Prostate gland (tissue), 2 donors: ENCODE measurements around the gene DECR2. TPM values are rescaled to one million over a fixed set of nuclear protein-coding genes. Genes with fewer than 3 reads are reported as not detected.
"Not testable (repeated sequence)": the region's sequence is repeated elsewhere in the genome, so short reads cannot be mapped to it uniquely, and the experiment has no call there.

Experiments used
- DNase-seq: peaks from one replicate; pipeline ENCODE4 v3.0.0-alpha.2; 2019; ENCODE audit warnings: low spot score
- H3K27ac ChIP-seq, 2 donors: fragments of 200-600 bp; sonication (generic); 2 replicates each; pipeline ENCODE4 v1.5.1; 2017 to 2019
- H3K27me3 ChIP-seq: fragments of 200-600 bp; sonication (generic); replicated peaks from 2 replicates; pipeline ENCODE4 v1.5.1; 2019; ENCODE audit not compliant: insufficient read depth
- H3K36me3 ChIP-seq, 2 donors: fragments of 200-600 bp; sonication (generic); 1 replicate in 1 of 2; 2 replicates in 1 of 2; pipeline versions ENCODE4 v1.5.1 to v1.8.1; 2017 to 2019
- H3K4me1 ChIP-seq: fragments of 200-600 bp; sonication (generic); replicated peaks from 2 replicates; pipeline ENCODE4 v1.5.1; 2019
- H3K4me3 ChIP-seq, 2 donors: fragments of 200-600 bp; sonication (generic); 2 replicates each; pipeline ENCODE4 v1.5.1; 2017 to 2019
- H3K9me3 ChIP-seq: fragments of 200-600 bp; sonication (generic); 2 replicates; pipeline ENCODE4 v1.5.1; 2017
- CTCF ChIP-seq, 4 experiments: fragments of 200-600 bp in 2 of 4; fragments of 450-650 bp in 2 of 4; sonication (generic) in 2 of 4; IDR thresholded peaks; 1 replicate in 3 of 4; 2 replicates in 1 of 4; pipeline ENCODE4 v1.5.1; 2016 to 2019; ENCODE audit warnings: antibody characterized with exemption in 4 of 4, mild to moderate bottlenecking in 2 of 4, moderate library complexity in 2 of 4
- POLR2A ChIP-seq: fragments of 450-650 bp; IDR thresholded peaks from one replicate; pipeline ENCODE4 v1.6.1; 2016; ENCODE audit warnings: antibody characterized with exemption, mild to moderate bottlenecking
- POLR2AphosphoS5 ChIP-seq: sonication (generic); formaldehyde crosslinking; IDR thresholded peaks from one replicate; pipeline ENCODE4 v1.6.1; 2017; ENCODE audit warnings: antibody characterized with exemption
- WGBS: methylation state at CpG from one replicate; pipeline ENCODE4 v1.1.5; 2018; 5-methylcytosine and 5-hydroxymethylcytosine counted together
- intact Hi-C: fragments of 100-400 bp; cut with DNase I; formaldehyde crosslinking; loops from one replicate; pipeline ENCODE4 v1.14.2; 2022
- total RNA-seq, 2 donors: library from RNA; depleted of rRNA; stranded (reverse); fragments of >200 nt; gene quantifications; one replicate each; pipeline ENCODE4 v1.1.0, GENCODE V29; 2016

The DECR2 gene
- total RNA-seq, 2 donors from 2014 or later: 23.7 to 38.5 TPM

DNA sequence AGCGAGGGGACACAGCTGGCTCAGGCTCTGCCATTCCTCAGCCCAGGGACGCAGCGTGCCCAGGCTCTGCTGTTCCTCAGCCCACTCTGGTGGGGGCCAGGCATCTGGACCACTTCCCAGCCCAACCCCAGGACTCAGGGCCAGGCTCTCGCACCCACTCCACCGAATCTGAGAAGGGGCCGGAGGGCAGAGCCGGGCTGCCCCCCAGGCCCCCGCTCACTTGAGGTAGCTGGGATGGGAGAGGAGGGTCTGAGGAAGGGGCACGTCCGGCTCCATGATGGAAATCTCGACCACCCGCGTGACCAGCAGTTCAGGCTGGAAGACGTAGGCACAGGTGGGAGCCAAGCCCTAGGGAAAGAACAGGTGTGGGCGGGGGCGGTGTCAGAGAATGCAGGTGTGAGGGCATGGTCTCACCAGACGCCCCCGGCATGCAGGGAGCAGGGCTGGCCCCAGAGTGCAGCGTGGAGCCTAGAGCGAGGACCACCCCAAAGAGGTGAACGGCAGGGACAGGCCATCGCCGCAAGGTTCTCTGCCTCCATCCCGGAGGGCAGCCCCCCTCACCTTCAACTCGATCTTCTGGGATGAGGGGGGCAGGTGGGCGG is 24.8 kb upstream of the DECR2 start:
- no peaks in the 10 kb centered on the region for H3K27me3 ChIP-seq
- 92% methylated on average over 24 of the region's 26 CpGs for WGBS

DNA sequence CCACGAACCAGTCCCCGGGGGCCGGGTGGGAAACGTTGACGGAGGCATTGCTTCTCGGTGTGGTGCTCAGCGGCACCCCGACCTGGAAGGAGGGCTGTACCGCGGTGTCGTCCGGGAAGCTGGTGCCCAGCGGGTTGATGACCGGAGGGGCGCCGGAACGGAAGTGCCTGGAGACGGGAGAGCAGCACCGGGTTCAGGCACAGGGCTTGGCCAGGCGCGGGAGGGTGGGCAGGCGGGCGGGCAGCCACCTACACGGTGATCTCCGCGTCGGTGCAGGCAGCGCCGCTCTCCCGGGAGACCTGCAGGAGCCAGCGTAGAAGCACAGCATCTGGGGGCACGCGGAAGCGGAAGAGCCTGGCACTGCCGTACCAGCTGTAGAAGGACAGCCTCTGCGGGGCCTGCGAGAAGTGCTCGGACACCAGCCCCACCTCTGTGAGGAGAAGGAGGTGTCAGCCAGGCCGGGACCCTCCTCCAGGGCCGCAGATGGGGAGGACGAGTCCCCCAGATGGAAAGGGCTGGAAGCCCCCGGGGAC is 24.2 kb upstream of the DECR2 start:
- H3K27ac ChIP-seq: no peak overlapping the region
- H3K4me3 ChIP-seq: no peak overlapping the region
- H3K9me3 ChIP-seq: no peaks in the 10 kb centered on the region
- 93% methylated on average over 42 of the region's 42 CpGs for WGBS
- DNase-seq: no peak
- intact Hi-C loops: no loop called here
- TF ChIP-seq POLR2AphosphoS5 (no peak), CTCF (IDR thresholded peaks at IDR 0.05) (no peak), POLR2A (no peak)
- H3K4me1 ChIP-seq: peaks cover 14% of the 10 kb centered on the region
- H3K36me3 ChIP-seq: peaks cover 6 to 8% of the 10 kb centered on the region in 2 donors
- H3K27me3 ChIP-seq: no peaks in the 10 kb centered on the region

More for the DNA sequence above, 24.8 kb upstream of the DECR2 start:
- H3K27ac ChIP-seq: no peak overlapping the region
- no peak overlapping the region for H3K4me3 ChIP-seq
- intact Hi-C loops: no loop called here
- peaks cover 14% of the 10 kb centered on the region for H3K4me1 ChIP-seq
- H3K36me3 ChIP-seq: peaks cover 6 to 12% of the 10 kb centered on the region in 2 donors
- no peak for TF ChIP-seq CTCF (IDR thresholded peaks at IDR 0.05)
- TF ChIP-seq POLR2A: no peak
- TF ChIP-seq POLR2AphosphoS5: no peak
- DNase-seq: no peak
- no peaks in the 10 kb centered on the region for H3K9me3 ChIP-seq

DNA sequence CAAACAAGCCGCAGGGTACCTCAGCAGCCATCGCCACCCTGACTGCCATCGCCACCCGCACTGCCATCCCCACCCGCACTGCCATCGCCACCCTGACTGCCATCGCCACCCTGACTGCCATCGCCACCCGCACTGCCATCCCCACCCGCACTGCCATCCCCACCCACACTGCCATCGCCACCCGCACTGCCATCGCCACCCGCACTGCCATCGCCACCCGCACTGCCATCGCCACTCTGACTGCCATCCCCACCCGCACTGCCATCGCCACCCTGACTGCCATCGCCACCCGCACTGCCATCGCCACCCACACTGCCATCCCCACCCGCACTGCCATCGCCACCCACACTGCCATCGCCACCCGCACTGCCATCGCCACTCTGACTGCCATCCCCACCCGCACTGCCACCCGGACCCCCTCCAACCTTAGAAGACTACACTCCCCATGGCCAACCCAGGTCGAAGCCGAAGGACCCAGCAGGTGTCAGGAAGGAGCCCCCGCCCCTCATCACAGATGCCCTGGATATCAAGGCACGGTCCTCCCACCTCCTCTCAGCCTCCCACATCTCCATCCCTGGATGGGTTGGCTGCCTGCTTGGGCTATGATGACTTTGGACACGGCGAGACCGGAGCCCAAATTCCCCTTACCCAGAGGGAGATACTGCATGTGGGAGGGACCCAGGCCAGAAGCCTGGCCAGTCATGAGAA is 23.4 kb upstream of the DECR2 start:
- 90% methylated on average over 36 of the region's 36 CpGs for WGBS
- Histone ChIP-seq H3K27ac (peak overlapping the region in 1 of 2 donors; percentile 59), H3K4me1 (peaks cover 14% of the 10 kb centered on the region)
- intact Hi-C loops, H3K9me3 ChIP-seq, H3K4me3 ChIP-seq, H3K36me3 ChIP-seq, H3K27me3 ChIP-seq, DNase-seq: not testable (repeated sequence)

DNA sequence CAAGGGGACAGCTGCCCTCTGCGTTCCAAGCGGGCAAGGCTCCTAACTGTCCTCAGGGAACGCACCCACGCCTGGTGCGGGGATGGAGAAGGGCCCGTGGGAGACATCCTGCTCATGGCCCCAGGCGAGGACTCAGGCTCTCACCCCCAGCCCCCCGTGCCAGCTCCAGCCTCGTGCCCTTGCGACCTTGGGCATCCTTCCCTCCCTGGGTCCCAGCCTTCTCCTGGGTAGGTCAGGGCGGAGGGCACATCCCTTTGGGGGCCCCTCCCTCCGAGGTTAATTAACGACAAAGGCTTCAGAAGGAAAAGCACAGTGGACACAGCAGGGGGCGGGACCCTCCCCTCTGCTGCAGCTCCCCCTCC is 22.9 kb upstream of the DECR2 start:
- Histone ChIP-seq H3K27ac (peak overlapping the region; percentile 50 to 59), H3K36me3 (peaks cover 6 to 8% of the 10 kb centered on the region in 2 donors), H3K4me3 (no peak overlapping the region), H3K4me1 (peaks cover 14% of the 10 kb centered on the region), H3K27me3 (no peaks in the 10 kb centered on the region), H3K9me3 (no peaks in the 10 kb centered on the region)
- intact Hi-C loops: no loop called here
- DNase-seq: no peak
- 75% methylated on average over 14 of the region's 14 CpGs for WGBS
- TF ChIP-seq POLR2A (no peak), CTCF (IDR thresholded peaks at IDR 0.05) (no peak), POLR2AphosphoS5 (no peak)

DNA sequence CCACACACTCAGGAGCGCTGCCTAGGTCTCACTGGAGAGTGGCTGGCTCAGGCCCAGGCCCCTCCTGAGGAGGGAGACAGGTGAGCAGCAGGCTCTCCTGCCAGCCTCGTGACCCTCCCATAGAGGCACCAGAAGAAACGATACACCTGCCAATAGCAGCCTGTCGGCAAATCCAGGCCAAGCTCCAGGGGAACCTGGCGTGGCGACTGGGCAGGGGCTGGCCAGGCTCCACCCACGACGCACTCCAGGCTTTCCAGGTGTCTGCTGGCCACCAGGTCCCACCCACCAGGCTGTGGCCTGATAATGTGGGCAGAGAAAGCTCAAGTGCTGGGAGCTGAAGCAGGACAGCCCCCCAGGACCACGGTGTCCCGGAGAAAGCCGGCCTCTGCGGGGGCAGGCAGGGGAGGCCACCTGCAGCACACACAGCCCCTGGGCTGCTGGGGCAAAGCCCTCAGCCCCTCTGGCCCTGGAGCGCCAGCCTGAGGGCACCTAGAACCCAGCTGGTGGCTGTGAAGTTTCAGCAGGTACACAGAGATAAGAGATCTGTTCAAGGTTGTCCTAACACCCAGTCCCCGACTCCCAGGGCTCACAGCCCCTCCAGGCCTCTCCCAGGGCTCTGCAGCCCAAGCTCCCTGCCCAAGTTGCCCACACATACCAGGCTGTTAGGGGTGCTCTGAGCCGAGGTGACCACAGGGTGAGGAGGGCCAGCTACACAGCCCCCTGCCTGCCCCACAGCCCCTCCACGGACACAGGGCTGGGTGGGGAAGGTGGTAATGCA is 22.3 kb upstream of the DECR2 start:
- DNase-seq: peak; percentile 86
- WGBS: 38% methylated on average over 14 of the region's 16 CpGs
- Histone ChIP-seq H3K27me3 (no peaks in the 10 kb centered on the region), H3K4me3 (no peak overlapping the region), H3K9me3 (no peaks in the 10 kb centered on the region), H3K4me1 (peaks cover 14% of the 10 kb centered on the region), H3K36me3 (peaks cover 6 to 8% of the 10 kb centered on the region in 2 donors), H3K27ac (peak overlapping the region; percentile 50 to 89)
- intact Hi-C loops: no loop called here
- TF ChIP-seq POLR2AphosphoS5 (peak; percentile 93), POLR2A (no peak), CTCF (IDR thresholded peaks at IDR 0.05) (peak in 1 of 4 experiments; percentile 11)
